AG09319 (cell line): ENCODE results near the gene FRY.

Experiments
- DNase-seq: peaks from one replicate; pipeline ENCODE4 v3.0.0-alpha.2; 2010; ENCODE audit warnings: low read depth; ENCODE audit errors: extremely low read depth
- TF ChIP-seq, protein P1 (sequence below): IDR thresholded peaks from 2 replicates; pipeline ENCODE4 v1.5.1; 2011; ENCODE audit warnings: low read depth, mild to moderate bottlenecking, inconsistent platforms, low read length, moderate library complexity

Gene FRY

GRCh38 chr13:32206097-32206740 lies 174.6 kb downstream of the FRY start:
- DNase-seq, result no peak
- TF ChIP-seq, protein P1, sequence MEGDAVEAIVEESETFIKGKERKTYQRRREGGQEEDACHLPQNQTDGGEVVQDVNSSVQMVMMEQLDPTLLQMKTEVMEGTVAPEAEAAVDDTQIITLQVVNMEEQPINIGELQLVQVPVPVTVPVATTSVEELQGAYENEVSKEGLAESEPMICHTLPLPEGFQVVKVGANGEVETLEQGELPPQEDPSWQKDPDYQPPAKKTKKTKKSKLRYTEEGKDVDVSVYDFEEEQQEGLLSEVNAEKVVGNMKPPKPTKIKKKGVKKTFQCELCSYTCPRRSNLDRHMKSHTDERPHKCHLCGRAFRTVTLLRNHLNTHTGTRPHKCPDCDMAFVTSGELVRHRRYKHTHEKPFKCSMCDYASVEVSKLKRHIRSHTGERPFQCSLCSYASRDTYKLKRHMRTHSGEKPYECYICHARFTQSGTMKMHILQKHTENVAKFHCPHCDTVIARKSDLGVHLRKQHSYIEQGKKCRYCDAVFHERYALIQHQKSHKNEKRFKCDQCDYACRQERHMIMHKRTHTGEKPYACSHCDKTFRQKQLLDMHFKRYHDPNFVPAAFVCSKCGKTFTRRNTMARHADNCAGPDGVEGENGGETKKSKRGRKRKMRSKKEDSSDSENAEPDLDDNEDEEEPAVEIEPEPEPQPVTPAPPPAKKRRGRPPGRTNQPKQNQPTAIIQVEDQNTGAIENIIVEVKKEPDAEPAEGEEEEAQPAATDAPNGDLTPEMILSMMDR, result no peak

- TF ChIP-seq, protein P1, result no peak
- DNase-seq, result no peak
Measured at GRCh38 chr13:32208860-32209259, 177.3 kb downstream of the FRY start.

- TF ChIP-seq, protein P1, result no peak
Measured at GRCh38 chr13:32209652-32210051, 178.1 kb downstream of the FRY start.

DNA sequence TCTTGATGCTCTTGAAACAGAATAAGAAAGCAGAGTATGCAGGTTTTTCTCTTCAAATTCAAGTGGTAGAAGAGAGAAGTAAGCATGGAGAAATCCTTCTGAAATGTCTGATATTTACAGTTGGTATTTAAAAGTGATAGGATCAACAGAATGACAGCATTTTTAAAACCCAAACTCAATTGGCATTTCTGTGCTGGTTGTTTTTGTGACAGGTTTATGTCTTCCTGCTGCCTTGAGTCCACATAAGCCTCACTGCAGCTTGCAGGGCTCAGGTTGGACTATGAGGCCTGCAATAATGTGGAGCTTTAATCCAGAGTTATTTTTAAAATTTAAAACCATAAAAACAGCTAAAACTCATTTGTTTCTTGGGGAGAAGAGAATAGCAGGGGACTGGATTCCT lies 178.5 kb downstream of the FRY start:
- TF ChIP-seq, protein P1, result no peak
- DNase-seq, result no peak

More at GRCh38 chr13:32209652-32210051, 178.1 kb downstream of the FRY start:
- DNase-seq, result no peak

DNA sequence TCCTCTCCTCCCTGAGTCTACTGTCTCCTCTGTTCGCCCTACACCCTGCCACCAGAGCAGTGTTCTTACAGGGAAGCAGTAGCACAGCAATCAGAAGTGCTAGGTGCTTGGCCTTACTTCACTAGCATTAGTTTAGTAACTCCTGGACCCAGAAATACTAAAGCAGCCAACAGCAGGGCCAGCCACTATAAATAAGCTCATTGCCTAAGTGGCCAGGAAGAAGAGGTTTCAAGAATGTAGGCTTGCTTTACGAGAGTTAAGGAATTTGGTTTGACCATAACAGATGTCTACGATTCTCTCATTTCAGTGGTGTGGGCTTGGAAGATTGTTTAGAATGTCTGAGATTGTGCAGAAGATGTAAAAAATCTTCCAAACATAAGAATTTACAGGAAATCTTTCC lies 180.2 kb downstream of the FRY start:
- TF ChIP-seq, protein P1, result no peak
- DNase-seq, result peak; percentile 76

GRCh38 chr13:32212421-32212820 lies 180.8 kb downstream of the FRY start:
- TF ChIP-seq, protein P1, result no peak
- peak; percentile 39 for DNase-seq

DNA sequence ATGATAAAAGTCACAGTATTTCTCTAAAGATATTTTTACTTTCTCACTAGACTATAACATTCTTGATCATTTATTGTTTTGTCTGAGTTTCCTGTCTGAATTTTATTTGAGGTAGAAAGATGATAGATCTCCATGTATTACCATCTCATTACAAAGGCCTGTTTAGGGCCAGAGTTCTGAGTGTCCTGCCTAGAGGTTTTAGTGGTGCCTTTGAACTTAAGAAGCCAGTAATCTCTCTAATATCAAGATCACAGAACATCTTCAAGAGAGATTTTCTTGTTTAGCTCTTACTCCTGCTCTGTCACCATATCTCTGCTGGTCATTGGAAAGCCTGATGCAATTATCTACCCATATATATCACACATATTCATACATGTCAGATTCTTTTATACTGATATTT lies 182.1 kb downstream of the FRY start:
- DNase-seq, result no peak
- TF ChIP-seq, protein P1, result no peak
